GM19025 (cell line): ENCODE data around the gene RALGPS2.

ENCODE experiments used
- ATAC-seq: cut with Tn5 transposase; IDR thresholded peaks from one replicate; pipeline ENCODE4 v1.9.1; 2021; ENCODE audit warnings: mild to moderate bottlenecking, low read depth, moderate library complexity; ENCODE audit not compliant: unreplicated experiment

The RALGPS2 gene

DNA sequence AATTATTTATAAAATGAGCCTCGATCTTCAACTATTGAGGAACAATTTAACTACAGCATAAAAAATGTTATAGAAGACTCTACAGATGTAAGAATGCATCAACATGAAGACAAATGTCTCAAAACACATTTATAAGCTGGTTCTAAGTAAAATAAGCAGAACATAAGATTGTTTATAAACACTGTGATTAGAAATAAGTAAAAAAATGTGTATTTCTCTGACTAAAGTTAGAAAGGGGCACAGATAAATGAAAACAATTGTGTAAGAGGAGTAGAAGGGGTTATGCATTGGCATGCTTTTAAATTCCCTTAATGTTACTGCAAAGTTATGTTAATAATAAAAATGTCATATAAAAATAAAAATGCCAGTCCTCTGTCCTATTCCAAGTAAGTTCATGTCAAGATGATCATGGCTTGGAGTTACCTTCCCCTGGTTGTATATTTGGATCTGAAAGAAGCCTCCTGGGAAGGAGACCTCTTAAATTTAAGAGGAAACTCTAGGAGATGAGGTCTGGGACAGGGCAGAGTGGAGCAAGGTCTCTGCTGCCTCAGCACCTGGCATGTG lies 230.4 kb downstream of the RALGPS2 start:
- no peak for ATAC-seq

DNA sequence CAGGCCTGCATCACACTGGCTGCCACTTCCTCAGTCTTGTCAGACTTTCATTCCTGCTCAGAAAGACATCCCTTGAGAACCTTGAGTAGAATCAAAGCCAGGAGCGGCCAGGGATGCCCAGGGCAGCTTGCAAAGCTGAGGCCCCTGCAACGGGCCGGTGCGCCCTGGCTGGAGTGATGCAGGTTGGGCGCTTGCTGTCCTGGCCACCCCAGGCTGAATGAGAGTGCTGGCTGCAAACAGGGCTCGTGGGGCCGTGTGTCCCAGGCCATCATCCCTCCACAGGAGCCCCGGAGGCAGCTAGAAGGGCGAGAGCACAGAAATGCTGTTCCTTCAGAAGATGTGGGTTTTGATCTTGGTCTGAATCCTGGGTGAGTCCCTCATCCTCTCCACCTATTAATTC lies 233.4 kb downstream of the RALGPS2 start:
- ATAC-seq, result no peak

DNA sequence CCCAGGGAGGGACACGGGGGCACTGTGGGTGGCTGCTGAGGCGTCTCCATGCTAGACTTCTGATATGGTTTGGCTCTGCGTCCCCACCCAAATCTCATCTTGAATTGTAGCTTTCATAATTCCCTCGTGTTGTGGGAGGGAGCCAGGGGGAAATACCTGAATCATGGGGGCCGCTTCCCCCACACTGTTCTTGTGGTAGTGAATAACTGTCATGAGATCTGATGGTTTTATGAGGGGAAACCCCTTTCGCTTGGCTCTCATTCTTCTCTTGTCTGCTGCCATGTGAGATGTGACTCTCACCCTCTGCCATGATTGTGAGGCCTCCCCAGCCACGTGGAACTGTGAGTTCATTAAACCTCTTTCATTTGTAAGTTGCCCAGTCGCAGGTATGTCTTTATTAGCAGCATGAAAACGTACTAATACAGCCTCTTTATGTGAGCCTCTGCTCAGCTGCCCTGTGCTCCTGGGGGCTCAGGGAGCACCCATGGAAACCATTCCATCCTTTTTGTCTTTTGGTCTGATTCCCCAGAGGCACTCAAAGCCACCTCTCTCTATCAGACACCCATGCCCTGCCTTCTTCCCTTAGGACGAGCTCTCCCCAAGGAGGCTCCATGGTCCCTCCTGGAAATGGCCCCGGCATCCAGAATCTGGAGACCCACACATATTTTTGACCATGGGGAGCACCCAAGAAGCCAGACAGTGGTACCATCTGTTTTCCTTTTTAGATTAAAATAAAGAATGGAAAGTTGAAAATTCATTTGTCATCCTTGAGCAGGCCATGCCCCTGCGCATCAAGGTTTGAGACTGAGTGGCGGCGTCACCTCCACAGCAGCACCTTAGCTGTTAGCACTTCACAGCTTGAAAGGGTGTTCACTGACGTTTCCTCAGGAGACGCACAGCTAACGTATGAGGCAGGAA lies 234.8 kb downstream of the RALGPS2 start:
- ATAC-seq, result no peak

DNA sequence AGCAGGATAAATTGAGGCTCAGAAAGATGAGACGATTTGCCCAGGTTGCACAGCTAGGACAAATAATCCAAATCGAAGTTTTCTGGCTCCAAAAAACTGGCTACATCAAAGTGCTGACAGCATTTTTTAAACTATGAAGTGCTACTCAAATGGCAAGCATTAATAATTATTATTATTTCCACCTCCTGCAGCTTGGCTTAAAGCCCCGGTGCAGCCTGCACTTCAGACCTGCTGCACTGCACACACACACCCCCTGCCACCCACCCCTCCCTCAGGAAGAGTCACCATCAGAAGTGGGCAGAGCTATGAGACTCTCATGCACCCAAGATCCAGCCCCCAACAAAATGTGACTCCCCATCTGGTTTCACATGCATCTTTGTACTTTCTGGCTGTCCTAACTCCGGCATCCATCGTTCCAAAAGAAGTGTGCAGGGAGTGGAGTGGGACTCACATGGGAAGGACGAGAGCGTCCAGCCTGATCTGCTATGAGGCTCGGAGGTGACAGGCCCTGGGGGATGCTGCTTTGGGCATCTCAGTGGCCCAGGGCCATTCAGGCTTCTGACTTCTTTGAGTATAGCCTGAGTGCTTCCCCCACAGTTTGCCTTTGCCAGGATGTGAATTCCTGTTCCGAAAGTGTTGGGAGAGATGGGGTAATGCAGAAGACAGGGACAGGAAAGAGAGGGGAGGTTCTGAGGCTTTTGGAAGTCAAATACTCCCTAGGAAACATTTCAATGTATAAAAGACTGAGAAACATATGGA lies 235.6 kb downstream of the RALGPS2 start:
- ATAC-seq, result no peak

DNA sequence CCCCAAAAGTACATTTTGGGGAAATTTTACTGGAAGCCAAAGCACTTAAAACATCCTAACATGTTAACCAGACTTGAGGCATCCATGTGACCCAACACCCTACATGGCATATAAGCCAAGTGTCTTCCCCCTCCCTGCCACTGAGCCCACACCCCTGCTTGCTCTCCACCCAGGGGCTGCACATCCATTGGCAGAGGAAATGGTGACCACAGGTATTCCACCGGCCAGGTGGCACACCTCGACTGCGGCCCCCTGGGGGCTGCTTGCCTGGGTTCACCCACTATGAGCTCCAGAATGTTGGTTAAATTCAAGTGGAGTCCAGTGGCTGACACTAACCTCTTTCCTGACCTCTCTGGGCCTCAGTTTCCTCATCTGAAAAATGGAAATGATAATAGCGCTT lies 236.3 kb downstream of the RALGPS2 start:
- no peak for ATAC-seq

DNA sequence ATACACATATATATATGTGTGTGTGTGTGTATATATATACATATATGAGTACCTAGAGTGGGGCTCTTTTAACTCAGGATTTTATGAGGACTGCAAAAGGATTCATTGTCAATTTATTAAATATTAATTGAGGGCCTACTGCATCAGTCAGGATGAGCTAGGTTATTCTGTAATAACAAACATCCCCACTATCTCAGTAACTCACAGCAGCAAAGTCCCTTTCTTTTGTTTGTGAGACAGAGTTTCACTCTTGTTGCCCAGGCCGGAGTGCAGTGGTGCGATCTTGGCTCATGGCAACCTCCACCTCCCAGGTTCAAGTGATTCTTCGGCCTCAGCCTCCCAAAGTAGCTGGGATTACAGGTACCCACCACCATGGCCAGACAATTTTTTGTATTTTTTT lies 236.8 kb downstream of the RALGPS2 start:
- ATAC-seq, result no peak

DNA sequence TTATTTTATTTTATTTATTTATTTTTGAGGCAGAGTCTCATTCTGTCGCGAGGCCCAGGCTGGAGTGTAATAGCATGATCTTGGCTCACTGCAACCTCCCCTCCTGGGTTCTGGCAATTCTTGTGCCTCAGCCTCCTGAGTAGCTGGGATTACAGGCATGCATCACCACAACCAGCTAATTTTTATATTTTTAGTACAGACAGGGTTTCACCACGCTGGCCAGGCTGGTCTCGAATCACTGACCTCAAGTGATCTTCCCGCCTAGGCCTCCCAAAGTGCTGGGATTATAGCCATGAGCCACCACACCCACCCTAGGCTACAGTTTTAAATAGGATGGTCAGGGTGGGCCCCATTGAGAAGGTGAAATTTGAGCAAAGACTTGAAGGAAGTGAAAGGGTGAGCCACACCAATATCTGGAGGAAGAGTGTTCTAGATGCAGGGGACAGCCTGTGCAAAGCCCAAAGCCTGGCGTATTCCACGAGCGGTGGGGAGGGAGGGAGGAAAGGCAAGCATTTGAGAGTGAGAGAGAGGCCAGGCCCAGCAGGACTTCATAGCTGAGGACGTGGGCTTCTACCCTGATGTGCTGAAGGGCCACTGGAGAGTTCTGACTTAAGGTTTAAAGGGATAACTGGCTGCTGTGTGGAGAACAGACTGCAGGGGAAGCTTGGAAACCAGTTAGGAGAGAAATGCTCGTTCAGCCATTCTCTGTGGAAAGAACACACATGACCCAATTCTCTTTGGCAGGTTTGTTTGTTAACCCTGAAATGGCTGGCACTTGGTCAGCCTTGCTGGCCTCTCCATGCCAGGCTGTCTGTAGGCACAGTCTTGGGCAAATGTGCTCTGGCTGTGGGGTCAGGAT lies 238.0 kb downstream of the RALGPS2 start:
- no peak for ATAC-seq

DNA sequence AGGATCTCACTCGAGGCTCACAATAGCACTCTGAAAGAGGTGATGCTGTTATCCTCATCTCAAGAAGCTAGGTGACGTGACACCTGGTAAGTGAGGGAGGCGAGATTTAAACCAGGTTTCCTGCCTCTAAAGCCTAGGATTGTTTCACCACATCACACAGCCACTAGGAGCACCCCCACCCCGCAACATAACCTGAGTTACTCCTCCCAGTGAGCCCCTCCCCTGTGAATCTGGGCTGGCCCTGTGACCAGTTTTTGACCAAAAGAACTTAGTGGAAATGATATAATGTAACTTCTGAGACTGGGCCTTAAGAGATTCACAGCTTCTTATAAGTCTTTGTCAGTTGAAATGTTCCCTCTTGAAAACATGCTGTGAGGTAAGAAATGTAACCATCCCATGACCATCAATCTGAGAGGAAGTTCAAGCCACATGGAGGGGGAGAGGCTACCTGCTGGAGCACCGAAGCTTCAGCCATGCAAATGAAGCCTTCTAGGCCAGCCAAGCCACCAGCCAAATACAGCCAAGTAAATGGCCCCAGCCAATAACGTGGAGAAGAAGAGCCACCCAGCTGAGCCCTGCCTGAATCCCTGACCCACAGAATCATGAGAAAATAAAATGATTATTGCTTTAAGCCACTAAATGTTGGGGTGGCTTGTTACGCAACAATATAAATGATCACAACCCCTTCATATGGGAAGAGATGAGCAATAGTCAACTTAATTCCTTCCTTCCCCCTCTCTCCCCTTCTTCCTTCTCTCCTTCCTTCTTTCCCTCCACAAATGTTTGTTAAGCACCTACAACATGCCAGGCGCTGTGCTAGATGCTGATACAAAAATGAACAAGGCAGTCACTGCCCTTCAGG lies 239.7 kb downstream of the RALGPS2 start:
- no peak for ATAC-seq

DNA sequence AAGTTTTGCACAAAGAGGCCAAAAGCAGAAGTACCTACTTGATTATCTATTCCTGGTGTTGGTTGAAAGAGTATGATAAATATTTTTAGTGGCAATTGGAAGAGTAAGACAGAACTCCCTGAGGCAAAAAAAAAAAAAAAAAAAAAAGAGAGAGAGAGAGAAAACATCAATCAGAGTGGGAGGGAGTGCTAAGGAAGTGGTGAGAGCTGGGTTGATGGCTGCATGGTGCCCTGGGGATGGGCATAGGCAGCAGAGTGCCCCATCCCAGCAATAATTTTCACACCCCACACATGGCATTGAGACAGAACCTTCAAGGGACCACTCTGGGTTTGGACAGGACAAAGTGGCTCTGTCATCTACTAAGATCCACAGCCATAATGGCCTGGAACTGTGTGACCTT lies 241.3 kb downstream of the RALGPS2 start:
- no peak for ATAC-seq

DNA sequence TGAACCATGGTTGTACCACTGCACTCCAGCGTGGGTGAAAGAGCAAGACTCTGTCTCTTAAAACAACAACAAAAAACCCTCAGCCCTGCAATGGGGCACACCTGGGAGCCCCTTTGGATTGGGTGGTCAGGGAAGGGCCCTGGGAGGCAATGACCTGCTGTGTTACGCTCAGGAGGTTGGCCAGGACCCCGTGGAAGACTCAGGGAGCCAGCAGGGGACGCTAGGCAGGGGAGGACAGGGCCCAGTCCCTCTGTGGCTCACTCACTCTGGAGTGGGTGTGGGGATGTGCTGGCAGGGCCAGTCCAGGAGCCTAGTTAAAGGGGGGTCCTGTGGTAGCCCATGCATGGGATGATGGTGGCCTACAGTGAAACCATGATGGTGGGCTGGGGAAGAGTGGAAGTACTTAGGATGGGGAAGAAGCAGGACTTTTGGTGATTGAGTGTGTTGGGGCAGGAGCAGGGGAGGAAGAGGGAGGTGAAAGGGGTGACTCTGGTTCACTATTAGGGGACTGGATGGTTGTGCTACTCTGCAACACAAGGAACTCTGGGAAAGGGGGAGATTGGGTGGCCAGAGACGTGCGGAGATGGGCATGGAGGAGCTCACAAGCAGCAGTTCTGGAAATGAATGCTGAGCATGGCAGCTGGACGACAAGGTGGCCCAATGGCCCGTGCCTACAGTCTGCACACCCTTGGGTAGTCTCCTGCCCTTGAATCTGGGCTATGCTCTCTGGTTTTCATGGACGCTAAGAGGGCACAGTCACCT lies 244.4 kb downstream of the RALGPS2 start:
- ATAC-seq, result no peak

DNA sequence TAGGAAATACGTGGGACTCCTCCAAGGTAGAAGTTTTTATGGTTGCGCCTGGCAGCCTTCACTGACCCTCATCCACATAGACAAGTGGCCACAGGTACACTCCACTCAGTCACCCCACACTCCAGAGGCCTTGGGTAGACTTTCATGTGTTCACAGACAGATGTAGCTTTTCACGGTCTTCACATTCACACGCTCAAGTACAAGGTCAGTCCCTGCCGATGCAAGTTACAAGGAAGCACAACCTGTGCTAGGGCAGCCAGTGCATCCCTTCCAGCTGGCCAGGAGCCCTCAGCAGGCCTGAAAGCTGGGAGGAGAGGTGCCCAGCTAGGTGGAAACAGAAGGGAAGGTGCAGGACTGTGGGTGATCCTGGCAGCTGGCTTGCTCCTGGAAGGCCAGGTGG lies 245.1 kb downstream of the RALGPS2 start:
- no peak for ATAC-seq
